ENCODE measurements around the gene GSE1. TPM values are rescaled to one million over a fixed set of nuclear protein-coding genes. Genes with fewer than 3 reads are reported as not detected.
A peak's percentile ranks its signal among the peaks of the same experiment; 100 is the strongest.

Gene GSE1
- total and polyA plus RNA-seq, 9 of the 15 experiments (the other 6 are each of a cell fraction or from before 2014, with no cell fraction given) = 12.2 to 244 (median 57.9) TPM

- peaks cover 82% of the 10 kb centered on the region for H3K36me3 ChIP-seq (ENCODE audit: control insufficient read depth, insufficient read depth, low read length)
- ATAC-seq (peak; percentile 11), DNase-seq (ENCODE audit: extremely low read depth in 1 of 4, low spot score in 3 of 4) (peak; percentile 74 to 92 (median 78)), FAIRE-seq (peak; percentile 11)
- peaks cover 100% of the 10 kb centered on the region for H3K79me2 ChIP-seq (ENCODE audit: control insufficient read depth, insufficient read depth, low read length)
- H2AFZ ChIP-seq (ENCODE audit: low read depth, low read length) = no peak overlapping the region
- in situ Hi-C loops (cut with MboI) = no loop called here
- peak overlapping the region; percentile 74 for H3K4me2 ChIP-seq (ENCODE audit: insufficient read depth, low read length)
- H3K4me1 ChIP-seq (replicated peaks in 1 of 2; ENCODE audit: control insufficient read depth in 2 of 2, insufficient read depth in 2 of 2, low read length in 2 of 2) = peaks cover 86 to 90% of the 10 kb centered on the region in 2 experiments
- 18% methylated on average over 37 of the region's 37 CpGs for WGBS (ENCODE audit: insufficient coverage, low coverage, missing lambda C conversion rate)
- H3K27me3 ChIP-seq (ENCODE audit: control insufficient read depth in 2 of 2, insufficient read depth in 2 of 2, low read length in 2 of 2) = no peaks in the 10 kb centered on the region; a peak in 1 of 5 replicates
- no peaks in the 10 kb centered on the region for H3K9me3 ChIP-seq (replicated peaks; ENCODE audit: control insufficient read depth, insufficient read depth, low read depth, low read length)
- CTCF ChIA-PET (ENCODE audit: low intra/inter-chr PET ratio) = no interaction called here
- peaks cover 25% of the 10 kb centered on the region for H3K9me1 ChIP-seq (ENCODE audit: control insufficient read depth, insufficient read depth, low read length)
- peaks cover 93% of the 10 kb centered on the region for H4K20me1 ChIP-seq (replicated peaks; ENCODE audit: control insufficient read depth, insufficient read depth, low read length)
- H3K9ac ChIP-seq (ENCODE audit: insufficient read depth in 1 of 2, low read depth in 2 of 2, low read length in 2 of 2) = peak overlapping the region; percentile 60 to 88
- no TSS peak for BruUV-seq (replicated peaks)
- intact Hi-C loops (cut with micrococcal nuclease) = loop anchor here (10.0 kb wide), 1 partner anchor 141 kb away; no protein-coding TSS in a partner anchor
- POLR2A ChIA-PET = interaction anchor here (0.6 to 2.6 kb wide), 21 partner anchors 10 to 178 kb away, joined by 3 to 20 read pairs (median 3); partner anchors contain the start of gene GSE1
- peak overlapping the region; percentile 17; the same call in 1 of the 2 replicates for H3K4me3 ChIP-seq
- H3K27ac ChIP-seq (ENCODE audit: extremely low read depth, low read depth, low read length) = peak overlapping the region; percentile 97
- TF ChIP-seq SMARCB1 (IDR thresholded peaks at IDR 0.05; ENCODE audit: insufficient read length, low read depth) (peak; percentile 62), ETV1 (tag; conservative IDR thresholded peaks at IDR 0.05; ENCODE audit: low read depth) (peak; percentile 38; the same call in 1 of the 2 replicates), PHB2 (IDR thresholded peaks at IDR 0.05; ENCODE audit: low read depth) (no peak), MEF2D (tag; conservative IDR thresholded peaks at IDR 0.05; ENCODE audit: low read depth) (0 out of 2 replicates have a peak, but pooled peaks have one; percentile 42), PTBP1 (IDR thresholded peaks at IDR 0.05; ENCODE audit: low read depth, low read length) (0 out of 2 replicates have a peak, but pooled peaks have one; percentile 33), GABPA (tag; conservative IDR thresholded peaks at IDR 0.05; ENCODE audit: low read depth) (peak; percentile 73), MAZ (CRISPR knock-in tag; conservative IDR thresholded peaks at IDR 0.05 in 1 of 2, IDR thresholded peaks at IDR 0.05 in 1 of 2) (0 out of 4 replicates have a peak, but pooled peaks of 1 of the 2 experiments have one; percentile 46), DPF2 (IDR thresholded peaks at IDR 0.05) (peak; percentile 25; the same call in 1 of the 2 replicates), ARNT (IDR thresholded peaks at IDR 0.05) (0 out of 4 replicates have a peak, but pooled peaks of 1 of the 2 experiments have one; percentile 33), NR2C2 (CRISPR knock-in tag; IDR thresholded peaks at IDR 0.05) (0 out of 2 replicates have a peak, but pooled peaks have one; percentile 7), NR2C2 (tag; IDR thresholded peaks at IDR 0.05) (peak; percentile 93), E2F6 (IDR thresholded peaks at IDR 0.05; ENCODE audit: borderline replicate concordance in 1 of 2, extremely low read depth in 1 of 2, insufficient read depth in 1 of 2, insufficient read length in 1 of 2, low read depth in 1 of 2, low read length in 1 of 2, poor library complexity in 1 of 2, severe bottlenecking in 1 of 2) (peak in 1 of 2 experiments; percentile 35), MTA3 (IDR thresholded peaks at IDR 0.05; ENCODE audit: borderline replicate concordance) (0 out of 2 replicates have a peak, but pooled peaks have one; percentile 24), CSDE1 (IDR thresholded peaks at IDR 0.05) (no peak), CREB1 (IDR thresholded peaks at IDR 0.05) (peak; percentile 39; the same call in 1 of the 2 replicates), CREB1 (CRISPR knock-in tag; IDR thresholded peaks at IDR 0.05) (peak; percentile 57; the same call in 1 of the 2 replicates), ZBTB34 (CRISPR knock-in tag; IDR thresholded peaks at IDR 0.05) (no peak), DACH1 (IDR thresholded peaks at IDR 0.05; ENCODE audit: partially characterized antibody) (no peak), HDAC6 (IDR thresholded peaks at IDR 0.05; ENCODE audit: low read depth, low read length) (no peak)
Measured at GRCh38 chr16:85573696-85574641, 39.2 kb upstream of the GSE1 start.
